Activated CD8-positive, alpha-beta T cell treated with anti-CD3 and anti-CD28 coated beads for 36 hours (primary cell): ENCODE data around the gene JAKMIP2. TPM values are rescaled to one million over a fixed set of nuclear protein-coding genes. Genes with fewer than 3 reads are reported as not detected.

Experiments
- ATAC-seq: fragments of 200-7000 bp; cut with Tn5 transposase; one replicate; pipeline ENCODE4 v1.10.0; 2021; ENCODE audit warnings: mild to moderate bottlenecking, moderate library complexity
- CTCF ChIA-PET: fragments of 350-600 bp; sonication (Branson Sonifier 250); formaldehyde crosslinking; loops from one replicate; lab custom pipeline; 2021; ENCODE audit warnings: antibody characterized with exemption; lab: Charles Lee
- POLR2A ChIA-PET: fragments of 350-600 bp; sonication (Branson Sonifier 250); formaldehyde crosslinking; loops from one replicate; lab custom pipeline; 2021; ENCODE audit warnings: antibody characterized with exemption; lab: Charles Lee
- DNase-seq: peaks from one replicate; pipeline ENCODE4 v3.0.0-alpha.2; 2020
- H3K27ac Mint-ChIP-seq: one replicate; pipeline ENCODE4 v1.8.0; 2021; ENCODE audit warnings: mild to moderate bottlenecking, mixed read lengths
- H3K27me3 Mint-ChIP-seq: one replicate; pipeline ENCODE4 v1.8.0; 2021; ENCODE audit warnings: mixed read lengths
- H3K36me3 Mint-ChIP-seq: one replicate; pipeline ENCODE4 v1.8.0; 2021; ENCODE audit warnings: low read depth, mixed read lengths
- H3K4me1 Mint-ChIP-seq: one replicate; pipeline ENCODE4 v1.8.0; 2021; ENCODE audit warnings: low read depth, mixed read lengths
- H3K4me3 Mint-ChIP-seq: one replicate; pipeline ENCODE4 v1.8.0; 2021; ENCODE audit warnings: mild to moderate bottlenecking, moderate library complexity, mixed read lengths
- H3K9me3 Mint-ChIP-seq: one replicate; pipeline ENCODE4 v1.8.0; 2021; ENCODE audit warnings: mixed read lengths
- intact Hi-C: fragments of 100-400 bp; cut with micrococcal nuclease; formaldehyde crosslinking; loops from one replicate; pipeline ENCODE4 v1.10.0; 2022
- total RNA-seq, 2 experiments: library from RNA; stranded (reverse); gene quantifications; one replicate each; pipeline ENCODE4 v1.2.3, GENCODE V29; 2021
- TF ChIP-seq, protein P1 (sequence below): fragments of 200-600 bp; IDR thresholded peaks from one replicate; pipeline ENCODE4 v1.8.0; 2022; ENCODE audit warnings: antibody characterized with exemption, mild to moderate bottlenecking

JAKMIP2 gene
- total RNA-seq, 2 experiments from 2014 or later: 2.6 to 3.2 TPM

DNA sequence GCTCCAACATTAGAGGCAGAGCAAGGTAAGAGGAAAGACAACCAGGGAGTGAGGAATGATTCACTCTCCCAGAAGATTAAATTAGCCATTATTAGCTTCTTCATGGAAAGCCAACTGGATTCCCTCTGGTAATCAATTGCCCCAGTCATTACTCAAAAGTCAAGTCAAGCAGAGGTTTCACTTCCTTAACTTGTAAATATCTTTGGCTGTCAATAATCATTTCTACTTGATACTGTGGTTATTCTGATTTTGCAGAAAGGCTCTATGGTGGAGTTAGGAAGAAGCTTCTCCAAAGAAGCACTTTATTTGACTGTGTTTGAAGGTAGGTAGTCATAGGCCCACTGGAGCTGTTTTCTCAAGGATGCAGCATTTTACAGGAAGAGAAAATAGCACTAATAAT lies 78.0 kb downstream of the JAKMIP2 start:
- intact Hi-C loops: no loop called here
- CTCF ChIA-PET: no interaction called here
- DNase-seq (no peak), ATAC-seq (no peak)
- Mint-ChIP-seq H3K27me3 (no peaks in the 10 kb centered on the region), H3K9me3 (no peaks in the 10 kb centered on the region), H3K36me3 (no peaks in the 10 kb centered on the region), H3K27ac (no peak overlapping the region), H3K4me3 (no peak overlapping the region), H3K4me1 (no peaks in the 10 kb centered on the region)
- TF ChIP-seq, protein P1, sequence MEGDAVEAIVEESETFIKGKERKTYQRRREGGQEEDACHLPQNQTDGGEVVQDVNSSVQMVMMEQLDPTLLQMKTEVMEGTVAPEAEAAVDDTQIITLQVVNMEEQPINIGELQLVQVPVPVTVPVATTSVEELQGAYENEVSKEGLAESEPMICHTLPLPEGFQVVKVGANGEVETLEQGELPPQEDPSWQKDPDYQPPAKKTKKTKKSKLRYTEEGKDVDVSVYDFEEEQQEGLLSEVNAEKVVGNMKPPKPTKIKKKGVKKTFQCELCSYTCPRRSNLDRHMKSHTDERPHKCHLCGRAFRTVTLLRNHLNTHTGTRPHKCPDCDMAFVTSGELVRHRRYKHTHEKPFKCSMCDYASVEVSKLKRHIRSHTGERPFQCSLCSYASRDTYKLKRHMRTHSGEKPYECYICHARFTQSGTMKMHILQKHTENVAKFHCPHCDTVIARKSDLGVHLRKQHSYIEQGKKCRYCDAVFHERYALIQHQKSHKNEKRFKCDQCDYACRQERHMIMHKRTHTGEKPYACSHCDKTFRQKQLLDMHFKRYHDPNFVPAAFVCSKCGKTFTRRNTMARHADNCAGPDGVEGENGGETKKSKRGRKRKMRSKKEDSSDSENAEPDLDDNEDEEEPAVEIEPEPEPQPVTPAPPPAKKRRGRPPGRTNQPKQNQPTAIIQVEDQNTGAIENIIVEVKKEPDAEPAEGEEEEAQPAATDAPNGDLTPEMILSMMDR: no peak
- POLR2A ChIA-PET: no interaction called here

DNA sequence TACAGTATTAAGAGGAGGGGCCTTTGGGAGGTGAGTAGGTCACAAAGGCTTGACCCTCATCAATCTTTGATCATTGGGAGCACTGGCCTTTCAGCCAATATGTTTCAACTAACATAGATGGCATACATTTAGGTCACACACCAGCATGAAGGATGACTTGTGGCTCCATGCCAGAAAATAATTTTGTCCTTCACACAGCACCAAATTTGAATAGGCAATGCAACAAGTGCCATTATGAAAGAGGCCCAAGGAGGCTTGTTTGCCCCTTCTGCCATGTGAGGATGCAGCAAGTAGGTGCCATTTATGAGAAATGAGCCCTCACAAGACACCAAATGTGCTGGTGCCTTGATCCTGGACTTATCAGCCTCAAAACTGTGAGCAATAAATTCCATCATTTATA lies 81.1 kb downstream of the JAKMIP2 start:
- TF ChIP-seq, protein P1: no peak
- intact Hi-C loops: no loop called here
- POLR2A ChIA-PET: no interaction called here
- ATAC-seq (no peak), DNase-seq (no peak)
- Mint-ChIP-seq H3K4me1 (no peaks in the 10 kb centered on the region), H3K27me3 (no peaks in the 10 kb centered on the region), H3K27ac (no peak overlapping the region), H3K9me3 (peaks cover 19% of the 10 kb centered on the region), H3K36me3 (peaks cover 18% of the 10 kb centered on the region), H3K4me3 (no peak overlapping the region)
- CTCF ChIA-PET: no interaction called here

DNA sequence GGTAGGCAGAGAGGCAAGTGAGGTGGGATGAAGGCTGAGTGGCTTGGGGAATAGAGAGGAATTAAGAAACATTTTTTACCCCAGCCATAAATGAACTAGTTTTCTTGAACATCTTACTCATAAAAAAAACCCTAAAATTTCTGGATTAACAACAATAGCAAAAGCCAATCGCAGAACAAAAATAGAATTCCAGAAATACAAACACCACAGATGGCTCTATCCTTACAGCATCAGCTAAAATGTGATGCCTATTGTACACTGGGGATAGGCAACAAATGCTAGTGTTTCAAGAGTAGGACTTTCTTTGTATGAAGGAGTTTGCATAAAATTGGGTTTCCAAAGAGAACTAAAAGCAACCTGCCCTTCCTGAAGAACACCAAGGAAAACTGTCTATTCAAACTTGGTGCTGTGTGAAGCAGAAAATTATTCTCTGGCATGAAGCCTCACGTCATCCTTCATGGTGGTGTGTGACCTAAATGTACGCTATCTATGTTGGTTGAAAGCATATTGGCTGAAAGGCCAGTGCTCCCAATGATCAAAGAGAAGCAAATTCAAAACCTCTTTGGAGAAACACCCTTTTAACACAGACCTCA lies 82.9 kb downstream of the JAKMIP2 start:
- no peaks in the 10 kb centered on the region for H3K27me3 Mint-ChIP-seq
- H3K4me1 Mint-ChIP-seq: no peaks in the 10 kb centered on the region
- ATAC-seq (no peak), DNase-seq (no peak)
- ChIA-PET POLR2A (no interaction called here), CTCF (no interaction called here)
- TF ChIP-seq, protein P1: no peak
- no peak overlapping the region for H3K4me3 Mint-ChIP-seq
- no peak overlapping the region for H3K27ac Mint-ChIP-seq
- H3K9me3 Mint-ChIP-seq: peaks cover 19% of the 10 kb centered on the region
- intact Hi-C loops: no loop called here
- peaks cover 18% of the 10 kb centered on the region for H3K36me3 Mint-ChIP-seq

- intact Hi-C loops: no loop called here
- ChIA-PET CTCF (no interaction called here), POLR2A (no interaction called here)
- no peak overlapping the region for H3K27ac Mint-ChIP-seq
- no peaks in the 10 kb centered on the region for H3K4me1 Mint-ChIP-seq
- H3K4me3 Mint-ChIP-seq: no peak overlapping the region
- TF ChIP-seq, protein P1: no peak
- H3K36me3 Mint-ChIP-seq: peaks cover 18% of the 10 kb centered on the region
- H3K9me3 Mint-ChIP-seq: peaks cover 19% of the 10 kb centered on the region
- H3K27me3 Mint-ChIP-seq: no peaks in the 10 kb centered on the region
- ATAC-seq (no peak), DNase-seq (no peak)
These were observed 85.1 kb downstream of the JAKMIP2 start for GRCh38 chr5:147697380-147697779.

- TF ChIP-seq, protein P1: no peak
- Mint-ChIP-seq H3K27me3 (no peaks in the 10 kb centered on the region), H3K9me3 (peaks cover 19% of the 10 kb centered on the region), H3K4me3 (no peak overlapping the region), H3K36me3 (peaks cover 18% of the 10 kb centered on the region), H3K27ac (no peak overlapping the region), H3K4me1 (no peaks in the 10 kb centered on the region)
- DNase-seq (no peak), ATAC-seq (no peak)
- ChIA-PET POLR2A (no interaction called here), CTCF (interaction anchor here (1.3 kb wide), 1 partner anchor 128 kb away, joined by 4 read pairs; no protein-coding TSS in a partner anchor)
- intact Hi-C loops: no loop called here
These were observed 87.8 kb downstream of the JAKMIP2 start for GRCh38 chr5:147694772-147695171.
